GM12892 (cell line): ENCODE results near the gene ST7.

Experiments used
- DNase-seq: peaks from one replicate; pipeline ENCODE4 v3.0.0; 2011; ENCODE audit not compliant: insufficient read length
- FAIRE-seq: peaks from 2 replicates; lab custom pipeline; 2011; peaks lifted over from hg19 to GRCh38; lab: Jason Lieb, UNC
- POLR2A ChIP-seq: IDR thresholded peaks from 2 replicates; pipeline ENCODE4 v1.6.1; 2011; ENCODE audit warnings: low read depth, low read length, control low read depth
- POLR2AphosphoS5 ChIP-seq: IDR thresholded peaks from 2 replicates; pipeline ENCODE4 v1.6.1; 2011; ENCODE audit warnings: low read depth, low read length, control low read depth
- TAF1 ChIP-seq: IDR thresholded peaks from 2 replicates; pipeline ENCODE4 v1.6.1; 2011; ENCODE audit warnings: low read depth, mild to moderate bottlenecking, control low read depth, low read length, borderline replicate concordance

The ST7 gene

GRCh38 chr7:117205873-117206272, 252.6 kb downstream of the ST7 start:
- TF ChIP-seq POLR2AphosphoS5 (no peak), TAF1 (no peak), POLR2A (no peak)
- DNase-seq (no peak), FAIRE-seq (no peak)

- TF ChIP-seq POLR2A (no peak), POLR2AphosphoS5 (no peak), TAF1 (no peak)
- no peak for FAIRE-seq
- no peak for DNase-seq
Measured at GRCh38 chr7:117208257-117208656, 255.0 kb downstream of the ST7 start.

GRCh38 chr7:117210397-117210796, 257.1 kb downstream of the ST7 start:
- DNase-seq = no peak
- TF ChIP-seq TAF1 (no peak), POLR2A (no peak), POLR2AphosphoS5 (no peak)

GRCh38 chr7:117210908-117211307, 257.6 kb downstream of the ST7 start:
- FAIRE-seq = no peak
- TF ChIP-seq POLR2A = no peak
- no peak for TF ChIP-seq TAF1
- TF ChIP-seq POLR2AphosphoS5 = no peak
- no peak for DNase-seq

More at GRCh38 chr7:117210397-117210796, 257.1 kb downstream of the ST7 start:
- FAIRE-seq = no peak

GRCh38 chr7:117211614-117212013, 258.3 kb downstream of the ST7 start:
- FAIRE-seq = no peak
- TF ChIP-seq TAF1 (no peak), POLR2AphosphoS5 (no peak), POLR2A (no peak)

GRCh38 chr7:117212969-117213877, 259.9 kb downstream of the ST7 start:
- no peak for TF ChIP-seq POLR2AphosphoS5
- TF ChIP-seq TAF1 = no peak
- no peak for TF ChIP-seq POLR2A
- no peak for DNase-seq
- peak; percentile 86 for FAIRE-seq

More at GRCh38 chr7:117211614-117212013, 258.3 kb downstream of the ST7 start:
- no peak for DNase-seq

GRCh38 chr7:117216010-117216409, 262.7 kb downstream of the ST7 start:
- DNase-seq (no peak), FAIRE-seq (no peak)
- no peak for TF ChIP-seq TAF1
- no peak for TF ChIP-seq POLR2AphosphoS5
- TF ChIP-seq POLR2A = no peak

GRCh38 chr7:117216436-117217069, 263.3 kb downstream of the ST7 start:
- DNase-seq (no peak), FAIRE-seq (no peak)
- TF ChIP-seq POLR2A (no peak), TAF1 (no peak), POLR2AphosphoS5 (no peak)

- DNase-seq (no peak), FAIRE-seq (no peak)
Measured at GRCh38 chr7:117217106-117218035, 264.1 kb downstream of the ST7 start.

GRCh38 chr7:117218700-117219099, 265.4 kb downstream of the ST7 start:
- FAIRE-seq (no peak), DNase-seq (no peak)
- TF ChIP-seq POLR2AphosphoS5 = no peak

More at GRCh38 chr7:117217106-117218035, 264.1 kb downstream of the ST7 start:
- TF ChIP-seq POLR2A (no peak), TAF1 (no peak), POLR2AphosphoS5 (no peak)

- TF ChIP-seq POLR2AphosphoS5 (no peak), POLR2A (no peak), TAF1 (no peak)
- DNase-seq (no peak), FAIRE-seq (no peak)
Measured at GRCh38 chr7:117219485-117219884, 266.2 kb downstream of the ST7 start.
